HG03095 (cell line): ENCODE results near the gene MATK.

Experiments used
- ATAC-seq: cut with Tn5 transposase; IDR thresholded peaks from one replicate; pipeline ENCODE4 v1.9.1; 2021; ENCODE audit warnings: moderate library complexity; ENCODE audit not compliant: unreplicated experiment

The MATK gene

DNA sequence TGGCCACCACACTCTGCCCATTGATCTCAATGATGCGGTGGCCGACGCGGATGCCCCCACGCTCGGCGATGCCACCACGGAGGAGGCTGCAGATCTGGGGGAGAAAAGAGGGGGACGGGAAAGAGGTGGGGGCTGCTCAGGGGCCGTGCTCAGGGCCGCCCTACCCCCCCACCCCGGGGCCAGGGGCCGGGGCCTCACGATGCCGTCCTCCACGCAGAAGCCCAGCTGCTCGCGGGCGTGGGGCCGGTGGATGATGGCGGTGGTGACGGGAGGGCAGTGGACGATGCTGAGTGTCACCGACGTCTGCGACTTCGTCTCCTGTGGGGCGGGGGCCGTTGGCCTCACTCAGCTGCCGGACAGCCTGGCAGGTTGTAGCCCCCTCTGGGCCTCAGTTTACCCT lies 34.9 kb downstream of the MATK start:
- ATAC-seq = no peak

DNA sequence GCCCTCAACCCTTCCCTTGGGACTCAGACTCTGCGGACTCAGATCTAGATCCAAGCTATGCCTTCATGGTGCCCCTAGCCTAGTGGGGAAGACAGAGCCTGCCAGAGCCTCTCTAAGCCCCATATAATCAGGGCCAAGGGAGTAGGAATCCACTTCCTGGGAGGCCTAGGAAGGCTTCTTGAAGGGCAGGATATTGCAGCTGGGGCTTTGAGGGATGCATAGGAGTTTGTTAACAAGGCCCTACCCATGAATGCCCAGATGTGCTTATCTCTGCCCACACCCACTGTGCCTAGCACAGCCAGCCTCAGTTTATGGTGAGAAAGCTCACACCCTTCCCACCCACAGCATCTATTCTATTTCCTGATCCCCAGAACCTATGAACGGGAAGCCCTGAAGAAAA lies 36.0 kb downstream of the MATK start:
- no peak for ATAC-seq

DNA sequence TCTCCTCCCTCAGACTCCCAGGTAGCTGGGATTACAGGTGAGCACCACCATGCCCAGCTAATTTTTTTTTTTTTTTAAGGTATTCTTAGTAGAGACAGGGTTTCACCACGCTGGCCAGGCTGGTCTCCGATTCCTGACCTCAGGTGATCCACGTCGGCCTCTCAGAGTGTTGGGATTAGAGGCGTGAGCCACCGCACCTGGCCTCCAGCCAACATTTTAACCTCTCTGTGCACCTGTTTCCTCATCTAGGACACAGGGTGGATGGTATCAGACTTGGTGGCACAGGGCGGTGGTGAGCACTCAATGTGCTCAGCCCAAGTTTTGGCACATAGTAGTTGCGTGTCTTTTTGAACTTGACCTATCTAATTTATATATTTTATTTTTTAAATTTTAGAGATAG lies 37.2 kb downstream of the MATK start:
- ATAC-seq = no peak

DNA sequence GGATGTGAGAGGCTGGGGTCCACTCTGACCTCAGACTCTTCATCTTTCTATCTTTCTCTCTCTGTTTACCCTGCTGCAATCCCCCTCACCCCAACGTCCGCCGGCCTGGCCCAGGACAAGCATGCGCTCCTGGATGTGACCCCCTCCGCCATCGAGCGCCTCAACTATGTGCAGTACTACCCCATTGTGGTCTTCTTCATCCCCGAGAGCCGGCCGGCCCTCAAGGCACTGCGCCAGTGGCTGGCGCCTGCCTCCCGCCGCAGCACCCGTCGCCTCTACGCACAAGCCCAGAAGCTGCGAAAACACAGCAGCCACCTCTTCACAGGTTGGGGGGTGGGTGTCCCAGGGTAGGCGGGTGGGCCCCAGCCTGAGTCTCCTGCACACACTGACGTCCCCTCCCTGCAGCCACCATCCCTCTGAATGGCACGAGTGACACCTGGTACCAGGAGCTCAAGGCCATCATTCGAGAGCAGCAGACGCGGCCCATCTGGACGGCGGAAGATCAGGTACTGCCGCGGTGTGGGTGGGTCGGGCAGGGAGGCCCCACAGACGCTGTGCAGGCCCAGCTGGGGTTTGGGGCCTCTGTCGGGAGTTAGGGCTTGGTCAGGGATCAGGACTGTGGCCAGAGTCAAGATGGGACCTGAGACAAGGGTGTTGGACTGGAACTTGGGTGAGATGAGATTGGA lies 39.7 kb downstream of the MATK start:
- no peak for ATAC-seq

DNA sequence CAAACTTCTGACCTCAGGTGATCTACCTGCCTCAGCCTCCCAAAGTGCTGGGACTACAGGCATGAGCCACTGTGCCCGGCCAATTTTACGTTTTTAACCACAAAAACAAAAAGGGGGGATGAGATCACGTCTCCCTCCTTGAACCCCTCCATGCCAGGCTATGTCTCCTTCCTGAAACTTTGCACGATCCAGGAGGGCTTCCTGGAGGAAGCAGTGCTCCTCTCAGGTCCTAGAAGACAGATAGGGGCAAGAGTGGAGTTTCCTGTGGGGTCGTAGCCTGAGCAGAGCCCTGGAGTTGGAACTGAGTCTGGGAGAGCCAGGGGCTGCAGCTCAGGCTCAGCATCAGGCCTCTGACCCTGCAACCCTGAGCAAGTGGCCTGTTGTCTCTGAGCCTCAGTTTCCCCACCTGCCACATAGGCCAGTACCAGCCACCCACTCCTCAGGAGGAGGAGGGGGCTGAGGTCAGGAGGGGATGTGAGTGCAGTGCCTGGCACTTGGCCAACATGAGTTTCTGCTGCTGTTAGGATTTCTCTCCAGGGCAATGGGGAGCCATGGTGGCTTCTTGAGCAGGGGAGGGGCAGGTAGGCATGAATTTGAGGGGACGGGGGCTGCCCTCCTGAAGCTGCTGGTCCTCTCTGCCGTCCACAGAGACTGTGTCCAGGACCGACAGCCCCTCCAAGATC lies 40.7 kb downstream of the MATK start:
- no peak for ATAC-seq

DNA sequence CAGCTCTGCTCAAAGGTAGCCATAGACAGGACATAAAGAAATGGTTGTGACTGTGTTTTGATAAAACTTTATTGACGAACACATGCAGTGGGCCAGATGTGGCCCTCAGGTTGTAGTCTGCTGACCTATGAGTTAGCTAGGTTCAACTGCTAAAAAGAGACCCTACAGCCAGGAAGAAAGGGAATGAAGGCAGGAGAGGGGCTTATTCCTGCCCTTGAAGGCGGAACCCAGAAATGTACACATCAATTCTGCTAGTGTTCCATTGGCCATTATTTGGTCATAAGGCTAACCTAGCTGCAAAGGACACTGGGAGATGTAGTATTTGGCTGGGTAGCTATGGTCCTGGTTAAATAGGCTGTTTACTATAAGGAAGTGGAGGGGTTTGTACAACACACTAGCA lies 42.7 kb downstream of the MATK start:
- no peak for ATAC-seq

DNA sequence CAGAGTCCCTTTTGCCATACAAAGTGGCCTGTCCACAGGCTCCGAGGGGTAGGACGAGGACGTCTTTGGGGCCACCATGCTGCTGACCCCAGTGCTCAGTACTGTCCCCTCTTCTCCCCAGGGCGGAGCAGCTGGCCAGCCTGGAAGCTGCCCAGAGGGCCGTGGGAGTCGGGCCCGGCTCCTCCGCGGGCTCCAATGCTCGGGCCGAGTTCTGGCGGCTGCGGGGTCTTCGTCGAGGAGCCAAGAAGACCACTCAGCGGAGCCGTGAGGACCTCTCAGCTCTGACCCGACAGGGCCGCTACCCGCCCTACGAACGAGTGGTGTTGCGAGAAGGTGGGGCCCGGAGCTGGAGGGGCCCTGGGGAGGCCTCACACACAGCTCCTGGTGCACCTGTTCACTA lies 45.8 kb downstream of the MATK start:
- ATAC-seq = no peak

DNA sequence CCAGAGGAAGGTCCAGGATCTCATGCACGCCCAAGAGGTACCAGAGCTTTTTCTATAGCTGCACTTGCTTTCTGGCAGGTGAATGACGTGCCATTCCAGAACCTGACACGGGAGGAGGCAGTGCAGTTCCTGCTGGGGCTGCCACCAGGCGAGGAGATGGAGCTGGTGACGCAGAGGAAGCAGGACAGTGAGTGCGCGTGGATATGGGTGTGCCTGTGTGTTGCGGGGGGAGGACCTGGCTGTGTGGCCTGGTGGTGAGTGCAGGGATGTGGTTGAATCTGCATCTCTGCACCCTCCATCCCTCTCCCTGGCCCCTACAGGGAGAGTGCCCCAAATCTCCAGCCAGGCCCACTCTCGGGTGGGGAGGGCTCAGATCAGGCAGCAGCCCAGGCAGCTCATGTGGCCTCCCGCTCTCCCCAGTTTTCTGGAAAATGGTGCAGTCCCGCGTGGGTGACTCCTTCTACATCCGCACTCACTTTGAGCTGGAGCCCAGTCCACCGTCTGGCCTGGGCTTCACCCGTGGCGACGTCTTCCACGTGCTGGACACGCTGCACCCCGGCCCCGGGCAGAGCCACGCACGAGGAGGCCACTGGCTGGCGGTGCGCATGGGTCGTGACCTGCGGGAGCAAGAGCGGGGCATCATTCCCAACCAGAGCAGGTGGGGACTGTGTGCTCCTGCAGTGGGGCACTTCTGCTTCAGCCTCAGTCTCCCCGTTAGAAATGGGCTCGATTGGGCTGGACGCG lies 47.5 kb downstream of the MATK start:
- no peak for ATAC-seq

DNA sequence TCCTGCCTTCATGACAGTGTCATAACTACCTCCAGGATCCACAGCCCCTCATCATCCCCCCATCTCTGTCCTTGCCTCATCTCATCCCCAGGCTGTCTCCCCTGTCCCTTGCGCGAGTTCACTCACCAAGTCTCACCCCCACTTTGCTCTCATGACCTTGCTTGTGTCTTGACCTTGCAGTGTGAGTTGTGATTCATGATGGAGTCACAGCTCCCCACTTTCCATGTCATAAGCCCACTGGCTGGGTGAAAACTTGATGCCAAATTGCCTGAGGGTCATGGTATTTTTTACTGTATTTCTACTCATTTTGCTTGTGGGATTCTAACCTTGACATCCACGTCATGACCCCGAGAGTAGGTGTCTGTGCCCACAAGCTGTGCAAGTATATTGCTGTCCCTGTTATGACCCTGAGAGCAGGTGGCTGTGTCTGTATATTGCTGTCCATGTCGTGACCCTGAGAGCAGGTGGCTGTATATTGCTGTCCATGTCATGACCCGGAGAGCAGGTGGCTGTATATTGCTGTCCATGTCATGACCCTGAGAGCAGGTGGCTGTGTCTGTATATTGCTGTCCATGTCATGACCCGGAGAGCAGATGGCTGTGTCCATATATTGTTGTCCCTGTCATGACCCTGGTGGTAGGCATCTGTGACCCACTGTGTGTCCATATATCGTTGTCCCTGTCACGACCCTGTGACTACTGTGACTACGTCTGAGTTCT lies 48.5 kb downstream of the MATK start:
- ATAC-seq = no peak

DNA sequence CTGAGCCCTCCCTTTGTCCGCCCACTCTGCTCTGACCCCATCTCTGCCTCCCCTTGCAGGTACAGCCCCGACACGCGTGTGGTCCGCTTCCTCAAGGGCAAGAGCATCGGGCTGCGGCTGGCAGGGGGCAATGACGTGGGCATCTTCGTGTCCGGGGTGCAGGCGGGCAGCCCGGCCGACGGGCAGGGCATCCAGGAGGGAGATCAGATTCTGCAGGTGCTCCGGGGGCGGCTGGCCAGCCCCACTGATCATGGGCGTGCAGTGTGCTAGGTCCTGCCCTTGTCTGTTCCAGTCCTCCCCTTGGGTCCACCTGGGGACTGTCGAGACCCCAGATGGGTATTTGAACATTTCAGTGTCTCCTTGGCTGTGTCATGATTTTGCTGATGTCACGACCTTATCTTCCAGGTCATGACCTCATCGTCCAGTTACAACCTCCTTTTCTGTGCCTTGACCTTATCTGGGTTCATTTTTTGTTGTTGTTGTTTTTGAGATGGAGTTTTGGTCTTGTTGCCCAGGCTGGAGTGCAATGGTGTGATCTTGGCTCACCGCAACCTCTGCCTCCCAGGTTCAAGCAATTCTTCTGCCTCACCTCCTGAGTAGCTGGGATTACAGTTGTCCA lies 50.0 kb downstream of the MATK start:
- no peak for ATAC-seq

DNA sequence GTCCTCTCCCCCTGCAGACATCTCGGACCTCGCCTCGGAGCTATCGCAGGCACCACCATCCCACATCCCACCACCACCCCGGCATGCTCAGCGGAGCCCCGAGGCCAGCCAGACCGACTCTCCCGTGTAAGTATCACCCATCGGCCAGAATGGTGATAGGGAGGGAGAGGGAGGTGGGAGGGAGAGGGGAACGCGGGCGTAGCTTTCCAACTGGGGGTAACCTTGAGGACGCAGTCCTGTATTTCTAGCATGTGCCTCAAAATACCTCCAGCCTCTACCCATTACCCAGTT lies 51.9 kb downstream of the MATK start:
- ATAC-seq = no peak

DNA sequence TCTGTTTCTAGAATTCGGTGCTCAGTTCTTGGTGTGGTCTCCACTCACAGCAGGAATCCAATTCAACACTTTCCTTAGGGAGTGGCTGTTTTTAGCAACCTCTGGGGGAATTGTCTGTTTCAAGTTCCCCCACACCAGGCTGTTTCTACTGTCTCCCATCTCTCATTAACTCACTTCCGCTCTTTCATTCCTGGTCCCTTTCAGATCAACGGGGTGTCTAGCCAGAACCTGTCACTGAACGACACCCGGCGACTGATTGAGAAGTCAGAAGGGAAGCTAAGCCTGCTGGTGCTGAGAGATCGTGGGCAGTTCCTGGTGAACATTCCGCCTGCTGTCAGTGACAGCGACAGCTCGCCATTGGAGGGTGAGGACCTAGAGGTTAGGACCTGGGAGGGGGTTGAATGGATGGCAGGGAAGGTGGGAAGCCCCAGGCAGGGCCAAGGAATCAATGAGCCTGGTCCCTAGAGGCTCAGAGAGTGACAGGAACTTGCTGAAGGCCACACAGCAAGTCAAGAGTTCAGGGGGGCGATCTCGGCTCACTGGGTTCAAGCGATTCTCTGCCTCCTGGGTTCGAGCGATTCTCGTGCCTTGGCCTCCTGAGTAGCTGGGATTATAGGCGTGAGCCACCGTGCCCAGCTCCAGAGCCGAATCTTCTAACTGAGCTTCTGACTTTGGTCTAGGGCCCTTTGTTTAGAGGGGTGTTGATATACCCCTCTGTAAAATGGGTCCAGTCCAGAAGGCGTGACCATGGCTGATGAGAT lies 52.5 kb downstream of the MATK start:
- ATAC-seq = no peak

DNA sequence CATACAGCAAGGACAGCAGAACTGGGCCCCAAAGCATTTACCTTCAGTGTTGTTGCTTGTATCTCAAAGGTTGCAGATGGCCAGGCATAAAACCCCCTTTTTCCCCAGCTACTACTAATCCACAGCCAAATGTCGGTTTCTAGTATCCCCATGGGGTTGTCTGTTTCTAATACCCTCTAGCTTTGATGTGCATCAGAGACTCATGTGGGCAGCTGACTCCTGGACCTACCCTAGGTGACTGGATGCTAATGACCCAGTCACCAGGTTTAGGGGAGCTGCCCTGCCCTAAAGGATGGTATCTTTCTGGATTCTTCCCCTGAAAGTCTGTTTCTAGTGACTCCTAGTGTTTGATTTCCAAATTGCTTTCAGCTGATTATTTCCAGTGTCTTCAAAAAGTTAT lies 54.1 kb downstream of the MATK start:
- no peak for ATAC-seq

DNA sequence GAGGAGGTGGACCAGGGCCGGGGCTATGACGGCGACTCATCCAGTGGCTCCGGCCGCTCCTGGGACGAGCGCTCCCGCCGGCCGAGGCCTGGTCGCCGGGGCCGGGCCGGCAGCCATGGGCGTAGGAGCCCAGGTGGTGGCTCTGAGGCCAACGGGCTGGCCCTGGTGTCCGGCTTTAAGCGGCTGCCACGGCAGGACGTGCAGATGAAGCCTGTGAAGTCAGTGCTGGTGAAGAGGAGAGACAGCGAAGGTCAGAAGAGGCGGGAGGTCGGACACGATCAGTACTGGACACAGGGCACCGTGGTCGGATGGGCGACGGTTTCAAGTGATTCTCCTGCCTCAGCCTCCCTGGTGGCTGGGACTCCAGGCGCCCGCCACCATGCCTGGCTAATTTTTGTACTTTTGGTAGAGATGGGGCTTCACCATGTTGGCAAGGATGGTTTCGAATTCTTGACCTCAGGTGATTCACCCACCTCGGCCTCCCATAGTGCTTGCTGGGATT lies 55.7 kb downstream of the MATK start:
- ATAC-seq = no peak
